Suprapubic skin (tissue), 3 donors: ENCODE measurements around the gene ROBO1.

Experiments
- POLR2A ChIP-seq, 2 donors: fragments of 450-650 bp; IDR thresholded peaks; one replicate each; pipeline ENCODE4 v1.6.1; 2017; ENCODE audit warnings: antibody characterized with exemption in 2 of 2, mild to moderate bottlenecking in 2 of 2, moderate library complexity in 2 of 2
- TF ChIP-seq, protein P1 (sequence below), 2 donors: fragments of 200-600 bp in 1 of 2; fragments of 450-650 bp in 1 of 2; sonication (generic) in 1 of 2; IDR thresholded peaks; one replicate each; pipeline ENCODE4 v1.5.1; 2016 to 2019; ENCODE audit warnings: antibody characterized with exemption in 2 of 2, mild to moderate bottlenecking in 1 of 2, moderate library complexity in 1 of 2

DNA sequence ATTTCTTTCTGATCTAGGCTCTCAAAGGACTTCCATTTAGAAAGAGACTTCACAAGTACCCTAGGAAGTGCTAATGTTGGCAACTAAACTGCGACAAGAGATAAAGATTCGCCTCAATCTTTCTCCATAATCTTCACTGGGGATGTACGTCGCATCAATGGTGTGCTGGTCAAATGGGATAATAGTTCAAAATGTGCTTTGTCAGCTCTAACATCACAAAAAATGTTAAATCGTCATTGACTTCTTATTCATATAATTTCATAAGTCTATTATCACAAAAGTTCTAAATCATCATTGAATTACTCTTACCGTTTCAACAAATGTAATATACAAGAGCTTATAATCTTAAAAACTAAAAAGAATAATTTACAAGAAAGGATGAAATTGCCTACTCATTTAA is 727.7 kb downstream of the ROBO1 start:
- TF ChIP-seq, protein P1, sequence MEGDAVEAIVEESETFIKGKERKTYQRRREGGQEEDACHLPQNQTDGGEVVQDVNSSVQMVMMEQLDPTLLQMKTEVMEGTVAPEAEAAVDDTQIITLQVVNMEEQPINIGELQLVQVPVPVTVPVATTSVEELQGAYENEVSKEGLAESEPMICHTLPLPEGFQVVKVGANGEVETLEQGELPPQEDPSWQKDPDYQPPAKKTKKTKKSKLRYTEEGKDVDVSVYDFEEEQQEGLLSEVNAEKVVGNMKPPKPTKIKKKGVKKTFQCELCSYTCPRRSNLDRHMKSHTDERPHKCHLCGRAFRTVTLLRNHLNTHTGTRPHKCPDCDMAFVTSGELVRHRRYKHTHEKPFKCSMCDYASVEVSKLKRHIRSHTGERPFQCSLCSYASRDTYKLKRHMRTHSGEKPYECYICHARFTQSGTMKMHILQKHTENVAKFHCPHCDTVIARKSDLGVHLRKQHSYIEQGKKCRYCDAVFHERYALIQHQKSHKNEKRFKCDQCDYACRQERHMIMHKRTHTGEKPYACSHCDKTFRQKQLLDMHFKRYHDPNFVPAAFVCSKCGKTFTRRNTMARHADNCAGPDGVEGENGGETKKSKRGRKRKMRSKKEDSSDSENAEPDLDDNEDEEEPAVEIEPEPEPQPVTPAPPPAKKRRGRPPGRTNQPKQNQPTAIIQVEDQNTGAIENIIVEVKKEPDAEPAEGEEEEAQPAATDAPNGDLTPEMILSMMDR (IDR thresholded peaks at IDR 0.05) = no peak
- no peak for TF ChIP-seq POLR2A (IDR thresholded peaks at IDR 0.05)
